WERI-Rb-1 (cell line): ENCODE measurements around the gene BOD1.
A peak's percentile ranks its signal among the peaks of the same experiment; 100 is the strongest.

Experiments used
- DNase-seq: peaks from one replicate; pipeline ENCODE4 v3.0.0-alpha.2; 2020
- H3K27ac ChIP-seq: fragments of 250-450 bp; sonication (Bioruptor Pico); 2 replicates; pipeline ENCODE4 v1.5.1; 2020; ENCODE audit warnings: mild to moderate bottlenecking, moderate library complexity
- H3K27me3 ChIP-seq: fragments of 250-450 bp; sonication (Bioruptor Pico); 2 replicates; pipeline ENCODE4 v1.5.1; 2021; ENCODE audit warnings: mild to moderate bottlenecking, low read depth, moderate library complexity; ENCODE audit not compliant: insufficient read depth, severe bottlenecking
- H3K36me3 ChIP-seq: fragments of 250-450 bp; sonication (Bioruptor Pico); 2 replicates; pipeline ENCODE4 v1.5.1; 2020; ENCODE audit warnings: mild to moderate bottlenecking, moderate library complexity
- H3K4me3 ChIP-seq: 2 replicates; pipeline ENCODE4 v1.5.1; 2011; ENCODE audit warnings: low read depth, mild to moderate bottlenecking, control low read depth, low read length
- H3K9me3 ChIP-seq: fragments of 250-450 bp; sonication (Bioruptor Pico); 2 replicates; pipeline ENCODE4 v1.5.1; 2021; ENCODE audit warnings: mild to moderate bottlenecking, moderate library complexity; ENCODE audit not compliant: severe bottlenecking
- TF ChIP-seq, protein P1 (sequence below): IDR thresholded peaks from 2 replicates; pipeline ENCODE4 v1.5.1; 2011; ENCODE audit warnings: low read depth, mild to moderate bottlenecking, control low read depth, inconsistent platforms, low read length

Gene BOD1

GRCh38 chr5:173616577-173617118, at the start of gene BOD1:
Gene BOD1 (minus strand): TSS chr5:173616650. CDS start chr5:173616436, 214 bp downstream.
- no peaks in the 10 kb centered on the region for H3K9me3 ChIP-seq
- peak within 1 kb of the TSS; percentile 69 for H3K4me3 ChIP-seq
- TF ChIP-seq, protein P1, sequence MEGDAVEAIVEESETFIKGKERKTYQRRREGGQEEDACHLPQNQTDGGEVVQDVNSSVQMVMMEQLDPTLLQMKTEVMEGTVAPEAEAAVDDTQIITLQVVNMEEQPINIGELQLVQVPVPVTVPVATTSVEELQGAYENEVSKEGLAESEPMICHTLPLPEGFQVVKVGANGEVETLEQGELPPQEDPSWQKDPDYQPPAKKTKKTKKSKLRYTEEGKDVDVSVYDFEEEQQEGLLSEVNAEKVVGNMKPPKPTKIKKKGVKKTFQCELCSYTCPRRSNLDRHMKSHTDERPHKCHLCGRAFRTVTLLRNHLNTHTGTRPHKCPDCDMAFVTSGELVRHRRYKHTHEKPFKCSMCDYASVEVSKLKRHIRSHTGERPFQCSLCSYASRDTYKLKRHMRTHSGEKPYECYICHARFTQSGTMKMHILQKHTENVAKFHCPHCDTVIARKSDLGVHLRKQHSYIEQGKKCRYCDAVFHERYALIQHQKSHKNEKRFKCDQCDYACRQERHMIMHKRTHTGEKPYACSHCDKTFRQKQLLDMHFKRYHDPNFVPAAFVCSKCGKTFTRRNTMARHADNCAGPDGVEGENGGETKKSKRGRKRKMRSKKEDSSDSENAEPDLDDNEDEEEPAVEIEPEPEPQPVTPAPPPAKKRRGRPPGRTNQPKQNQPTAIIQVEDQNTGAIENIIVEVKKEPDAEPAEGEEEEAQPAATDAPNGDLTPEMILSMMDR, result no peak
- peak within 1 kb of the TSS; percentile 97 for H3K27ac ChIP-seq
- H3K27me3 ChIP-seq, result no peaks in the 10 kb centered on the region
- peaks cover 36% of the 10 kb centered on the region for H3K36me3 ChIP-seq
- DNase-seq, result peak; percentile 98

DNA sequence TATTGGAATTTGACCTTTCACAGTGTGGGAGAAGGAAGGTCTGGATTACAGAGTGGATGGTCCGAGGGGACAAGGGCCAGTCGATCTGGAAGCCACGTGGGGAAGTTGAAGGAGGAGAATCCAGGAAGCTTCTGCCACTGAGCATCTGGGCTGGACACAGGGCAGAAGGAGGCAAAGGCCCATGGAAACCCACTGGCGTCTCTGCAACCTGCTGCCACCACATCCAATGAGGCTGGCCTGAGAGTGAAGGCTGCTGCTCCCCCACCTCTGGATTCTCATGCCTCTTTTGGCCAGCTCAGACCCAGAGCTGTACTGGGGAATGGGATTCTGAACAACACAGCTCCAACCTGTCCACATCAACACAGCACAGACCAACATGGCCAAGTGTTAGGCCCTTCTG, 48.9 kb upstream of the BOD1 start:
- no peak for DNase-seq
- no peaks in the 10 kb centered on the region for H3K9me3 ChIP-seq
- TF ChIP-seq, protein P1, result no peak
- no peak overlapping the region for H3K4me3 ChIP-seq
- H3K27ac ChIP-seq, result no peak overlapping the region
- no peaks in the 10 kb centered on the region for H3K27me3 ChIP-seq
- no peaks in the 10 kb centered on the region for H3K36me3 ChIP-seq

DNA sequence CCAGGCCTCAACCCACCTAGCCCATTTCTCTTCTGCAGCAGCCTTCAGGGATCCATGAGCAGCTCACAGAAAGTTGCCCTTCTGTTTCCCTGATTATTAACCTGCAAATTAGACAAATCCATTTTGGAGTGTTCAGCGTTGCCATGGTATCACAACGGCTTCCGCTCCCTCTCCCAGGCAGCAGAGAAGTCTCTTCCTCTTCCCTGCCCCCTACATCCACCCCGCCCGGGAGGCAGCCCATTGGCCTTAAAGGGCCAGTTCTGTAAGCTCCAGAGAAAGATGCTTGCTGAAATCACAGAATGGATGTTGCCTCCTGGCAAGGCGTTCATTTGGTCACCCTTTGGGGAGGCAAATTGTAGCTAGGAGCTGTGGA, 47.7 kb upstream of the BOD1 start:
- Histone ChIP-seq H3K4me3 (no peak overlapping the region), H3K9me3 (no peaks in the 10 kb centered on the region), H3K27me3 (no peaks in the 10 kb centered on the region), H3K36me3 (no peaks in the 10 kb centered on the region), H3K27ac (no peak overlapping the region)
- TF ChIP-seq, protein P1, result no peak
- DNase-seq, result no peak

GRCh38 chr5:173663352-173664153, 47.1 kb upstream of the BOD1 start:
- H3K4me3 ChIP-seq, result no peak overlapping the region
- H3K27ac ChIP-seq, result no peak overlapping the region

GRCh38 chr5:173662581-173663351, 46.3 kb upstream of the BOD1 start:
- no peaks in the 10 kb centered on the region for H3K36me3 ChIP-seq
- H3K27me3 ChIP-seq, result no peaks in the 10 kb centered on the region
- H3K9me3 ChIP-seq, result no peaks in the 10 kb centered on the region
- no peak overlapping the region for H3K27ac ChIP-seq
- no peak for DNase-seq
- H3K4me3 ChIP-seq, result no peak overlapping the region
- TF ChIP-seq, protein P1, result no peak

More at GRCh38 chr5:173663352-173664153, 47.1 kb upstream of the BOD1 start:
- Histone ChIP-seq H3K36me3 (no peaks in the 10 kb centered on the region), H3K9me3 (no peaks in the 10 kb centered on the region), H3K27me3 (no peaks in the 10 kb centered on the region)
- no peak for DNase-seq
- TF ChIP-seq, protein P1, result no peak
